Natural killer cell (primary cell): ENCODE data around the gene NT5E. TPM values are rescaled to one million over a fixed set of nuclear protein-coding genes. Genes with fewer than 3 reads are reported as not detected.
"Not testable (repeated sequence)": the region's sequence is repeated elsewhere in the genome, so short reads cannot be mapped to it uniquely, and the experiment has no call there.

ENCODE experiments used
- ATAC-seq, 3 donors: fragments of 150-1000 bp in 2 of 3; fragments of 200-7000 bp in 1 of 3; cut with Tn5 transposase; 1 replicate in 1 of 3; 2 replicates in 2 of 3; pipeline ENCODE4 v1.10.0; 2021; ENCODE audit warnings: mild to moderate bottlenecking in 2 of 3, moderate library complexity in 2 of 3
- DNase-seq, 2 donors: peaks; one replicate each; pipeline versions ENCODE4 v3.0.0 to v3.0.0-alpha.2; 2013 to 2021; ENCODE audit warnings: mixed read lengths in 1 of 2
- H3K27ac ChIP-seq: one replicate; pipeline ENCODE4 v1.5.1; 2013; ENCODE audit warnings: mild to moderate bottlenecking, low read length
- H3K27me3 ChIP-seq: one replicate; pipeline ENCODE4 v1.6.1; 2013; ENCODE audit warnings: low read length; ENCODE audit not compliant: control insufficient read depth, insufficient read depth
- H3K36me3 ChIP-seq: one replicate; pipeline ENCODE4 v1.6.1; 2013; ENCODE audit warnings: low read length; ENCODE audit not compliant: control insufficient read depth, insufficient read depth
- H3K4me1 ChIP-seq: one replicate; pipeline ENCODE4 v1.6.1; 2013; ENCODE audit warnings: low read length; ENCODE audit not compliant: control insufficient read depth, insufficient read depth
- H3K4me3 ChIP-seq: one replicate; pipeline ENCODE4 v1.5.1; 2013; ENCODE audit warnings: low read length
- H3K9me3 ChIP-seq: one replicate; pipeline ENCODE4 v1.6.1; 2013; ENCODE audit warnings: low read length; ENCODE audit not compliant: control insufficient read depth, insufficient read depth
- H3K27ac Mint-ChIP-seq, 2 donors: one replicate each; pipeline ENCODE4 v1.8.0; 2022; ENCODE audit warnings: mild to moderate bottlenecking in 2 of 2, mixed read lengths in 2 of 2, moderate library complexity in 1 of 2
- H3K27me3 Mint-ChIP-seq, 2 donors: one replicate each; pipeline ENCODE4 v1.8.0; 2022; ENCODE audit warnings: low read depth in 2 of 2, mixed read lengths in 2 of 2
- H3K36me3 Mint-ChIP-seq: one replicate; pipeline ENCODE4 v1.8.0; 2022; ENCODE audit warnings: mixed read lengths
- H3K4me1 Mint-ChIP-seq, 2 donors: one replicate each; pipeline ENCODE4 v1.8.0; 2022; ENCODE audit warnings: mixed read lengths in 2 of 2
- H3K4me3 Mint-ChIP-seq: one replicate; pipeline ENCODE4 v1.8.0; 2022; ENCODE audit warnings: mild to moderate bottlenecking, moderate library complexity, mixed read lengths
- H3K9me3 Mint-ChIP-seq, 2 donors: one replicate each; pipeline ENCODE4 v1.8.0; 2022; ENCODE audit warnings: mixed read lengths in 2 of 2
- WGBS: methylation state at CpG from one replicate; pipeline ENCODE4 v1.1.7; 2013; ENCODE audit warnings: missing lambda C conversion rate; ENCODE audit not compliant: insufficient coverage; 5-methylcytosine and 5-hydroxymethylcytosine counted together
- intact Hi-C: fragments of 100-400 bp; cut with micrococcal nuclease; formaldehyde crosslinking; loops from one replicate; pipeline ENCODE4 v1.14.2; 2022
- total RNA-seq, 4 donors: library from RNA; stranded (reverse); fragments of 120-200 nt in 1 of 4; gene quantifications; one replicate each; pipeline versions ENCODE4 v1.2.3 to v1.2.4, GENCODE V29; 2013 to 2022
- TF ChIP-seq, protein P1 (sequence below): fragments of 200-600 bp; IDR thresholded peaks from one replicate; pipeline ENCODE4 v1.8.0; 2022; ENCODE audit warnings: antibody characterized with exemption

NT5E gene
- total RNA-seq, 3 donors from 2014 or later (not counting 1 experiment from before 2014, with no cell fraction given): 0.57 to 0.70 TPM; not detected in 1

DNA sequence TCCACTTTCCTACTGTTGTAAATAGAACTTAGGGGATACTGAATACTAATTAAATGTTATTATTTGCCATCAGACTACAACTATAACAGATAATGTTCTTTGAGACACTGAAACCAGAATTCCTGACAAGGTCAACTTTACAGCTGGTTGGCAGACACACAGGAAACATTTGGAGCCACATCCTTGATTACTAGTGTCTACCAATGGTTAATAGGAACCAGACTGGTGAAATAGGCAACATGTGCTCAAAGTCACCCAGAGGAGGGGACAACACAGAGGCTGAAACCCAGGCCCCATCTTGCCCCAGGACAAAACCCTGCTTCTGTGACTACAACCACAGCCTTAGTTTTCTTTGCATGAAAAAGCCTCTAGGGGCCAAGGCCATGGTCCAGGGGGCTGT, 47.8 kb upstream of the NT5E start:
- no peak for DNase-seq
- no peaks in the 10 kb centered on the region for H3K36me3 ChIP-seq
- Mint-ChIP-seq H3K36me3 (no peaks in the 10 kb centered on the region), H3K27me3 (peaks cover 0 to 7% of the 10 kb centered on the region in 2 donors), H3K4me3 (no peak overlapping the region), H3K27ac (no peak overlapping the region), H3K4me1 (peaks cover 0 to 10% of the 10 kb centered on the region in 2 donors), H3K9me3 (no peaks in the 10 kb centered on the region)
- no peak overlapping the region for H3K4me3 ChIP-seq
- TF ChIP-seq, protein P1, sequence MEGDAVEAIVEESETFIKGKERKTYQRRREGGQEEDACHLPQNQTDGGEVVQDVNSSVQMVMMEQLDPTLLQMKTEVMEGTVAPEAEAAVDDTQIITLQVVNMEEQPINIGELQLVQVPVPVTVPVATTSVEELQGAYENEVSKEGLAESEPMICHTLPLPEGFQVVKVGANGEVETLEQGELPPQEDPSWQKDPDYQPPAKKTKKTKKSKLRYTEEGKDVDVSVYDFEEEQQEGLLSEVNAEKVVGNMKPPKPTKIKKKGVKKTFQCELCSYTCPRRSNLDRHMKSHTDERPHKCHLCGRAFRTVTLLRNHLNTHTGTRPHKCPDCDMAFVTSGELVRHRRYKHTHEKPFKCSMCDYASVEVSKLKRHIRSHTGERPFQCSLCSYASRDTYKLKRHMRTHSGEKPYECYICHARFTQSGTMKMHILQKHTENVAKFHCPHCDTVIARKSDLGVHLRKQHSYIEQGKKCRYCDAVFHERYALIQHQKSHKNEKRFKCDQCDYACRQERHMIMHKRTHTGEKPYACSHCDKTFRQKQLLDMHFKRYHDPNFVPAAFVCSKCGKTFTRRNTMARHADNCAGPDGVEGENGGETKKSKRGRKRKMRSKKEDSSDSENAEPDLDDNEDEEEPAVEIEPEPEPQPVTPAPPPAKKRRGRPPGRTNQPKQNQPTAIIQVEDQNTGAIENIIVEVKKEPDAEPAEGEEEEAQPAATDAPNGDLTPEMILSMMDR: no peak
- intact Hi-C loops: no loop called here
- no peaks in the 10 kb centered on the region for H3K27me3 ChIP-seq
- no peaks in the 10 kb centered on the region for H3K4me1 ChIP-seq
- no peak for ATAC-seq
- no peak overlapping the region for H3K27ac ChIP-seq
- H3K9me3 ChIP-seq: no peaks in the 10 kb centered on the region

DNA sequence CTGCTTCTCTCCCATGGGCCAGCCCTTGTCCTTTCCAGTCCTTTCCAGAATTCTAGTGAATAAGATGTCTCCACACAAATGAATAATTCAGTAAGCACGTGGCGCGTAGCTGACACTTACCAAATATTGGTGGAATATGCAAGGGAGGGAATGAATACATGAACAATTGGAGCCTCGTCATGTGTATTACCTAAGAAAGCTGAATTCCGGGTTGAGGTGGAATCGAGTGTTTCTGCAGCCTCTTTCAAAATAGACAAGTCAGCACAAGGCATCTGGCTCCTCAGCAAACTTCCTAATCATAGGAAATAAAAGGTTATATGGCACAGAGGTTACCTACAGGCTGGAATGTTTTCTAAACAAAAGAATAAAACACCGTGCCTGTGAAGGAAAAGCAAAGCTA, 47.0 kb upstream of the NT5E start:
- intact Hi-C loops: no loop called here
- H3K36me3 ChIP-seq: no peaks in the 10 kb centered on the region

DNA sequence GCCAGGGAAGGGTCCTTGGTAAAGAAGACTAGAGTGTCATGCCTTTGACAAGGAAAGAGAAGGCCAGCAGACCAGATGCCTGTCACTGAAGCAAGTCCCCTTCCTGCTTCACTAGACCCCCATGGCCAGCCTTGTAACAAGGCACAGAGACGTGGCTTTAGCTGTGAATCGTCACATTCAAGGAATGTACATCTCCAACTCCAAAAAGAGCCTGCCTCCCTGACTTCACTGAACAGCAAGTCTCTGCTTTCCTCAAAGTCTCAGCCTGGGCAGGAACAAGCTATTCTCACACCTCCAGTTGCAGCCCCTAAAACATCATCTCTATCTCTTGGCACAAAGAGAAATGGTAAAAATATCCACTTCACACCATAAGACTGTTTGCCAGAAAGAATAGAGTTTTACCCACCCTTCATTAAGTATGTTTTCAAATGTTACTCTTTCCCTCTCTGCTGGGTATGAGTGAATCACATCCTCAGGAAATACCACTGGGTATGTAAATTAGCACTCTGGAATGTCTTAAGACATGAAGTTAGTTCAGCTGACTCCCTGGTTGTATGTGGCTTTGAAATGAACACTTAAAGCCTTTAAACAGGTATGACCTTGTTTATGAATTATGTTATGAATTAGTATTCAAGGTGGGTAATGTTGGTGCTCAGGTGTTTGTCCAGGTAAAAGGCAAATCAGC, 46.4 kb upstream of the NT5E start:
- Mint-ChIP-seq H3K9me3 (no peaks in the 10 kb centered on the region), H3K27ac (no peak overlapping the region), H3K27me3 (peaks cover 0 to 7% of the 10 kb centered on the region in 2 donors), H3K4me3 (no peak overlapping the region), H3K4me1 (peaks cover 0 to 10% of the 10 kb centered on the region in 2 donors), H3K36me3 (no peaks in the 10 kb centered on the region)
- no peaks in the 10 kb centered on the region for H3K36me3 ChIP-seq
- no peaks in the 10 kb centered on the region for H3K4me1 ChIP-seq
- no peaks in the 10 kb centered on the region for H3K9me3 ChIP-seq
- WGBS: 82% methylated on average over 2 of the region's 2 CpGs
- H3K27me3 ChIP-seq: no peaks in the 10 kb centered on the region
- ATAC-seq: no peak
- H3K4me3 ChIP-seq: no peak overlapping the region
- TF ChIP-seq, protein P1: no peak
- H3K27ac ChIP-seq: no peak overlapping the region
- intact Hi-C loops: no loop called here
- no peak for DNase-seq

More for the DNA sequence above, 47.0 kb upstream of the NT5E start:
- Histone ChIP-seq H3K9me3 (no peaks in the 10 kb centered on the region), H3K27me3 (no peaks in the 10 kb centered on the region), H3K4me1 (no peaks in the 10 kb centered on the region), H3K27ac (no peak overlapping the region), H3K4me3 (no peak overlapping the region)
- TF ChIP-seq, protein P1: no peak
- H3K27me3 Mint-ChIP-seq: peaks cover 0 to 7% of the 10 kb centered on the region in 2 donors
- no peak overlapping the region for H3K4me3 Mint-ChIP-seq
- 78% methylated on average over 7 of the region's 7 CpGs for WGBS
- no peaks in the 10 kb centered on the region for H3K36me3 Mint-ChIP-seq
- H3K27ac Mint-ChIP-seq: no peak overlapping the region
- ATAC-seq (no peak), DNase-seq (no peak)
- H3K9me3 Mint-ChIP-seq: no peaks in the 10 kb centered on the region
- H3K4me1 Mint-ChIP-seq: peaks cover 0 to 10% of the 10 kb centered on the region in 2 donors

DNA sequence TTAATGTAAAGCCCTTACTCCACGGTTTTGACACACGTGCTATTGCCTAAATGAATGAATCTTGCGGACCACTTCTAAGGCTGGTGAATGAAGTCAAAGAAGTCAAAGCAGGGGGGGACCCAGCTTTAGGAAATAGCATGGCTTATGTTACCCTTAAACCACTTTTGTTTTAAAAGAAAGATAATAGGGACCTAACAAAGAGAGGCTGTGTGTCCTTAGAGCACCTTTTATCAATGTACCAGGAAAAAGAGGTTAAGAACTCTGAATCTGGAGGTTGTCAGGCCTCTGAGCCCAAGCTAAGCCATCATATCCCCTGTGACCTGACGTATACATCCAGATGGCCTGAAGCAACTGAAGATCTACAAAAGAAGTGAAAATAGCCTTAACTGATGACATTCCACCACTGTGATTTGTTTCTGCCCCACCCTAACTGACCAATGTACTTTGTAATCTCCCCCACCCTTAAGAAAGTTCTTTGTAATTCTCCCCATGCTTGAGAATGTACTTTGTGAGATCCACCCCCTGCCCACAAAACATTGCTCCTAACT, 45.8 kb upstream of the NT5E start:
- H3K27ac ChIP-seq, H3K4me3 Mint-ChIP-seq, intact Hi-C loops, H3K36me3 ChIP-seq, H3K27ac Mint-ChIP-seq, H3K4me1 ChIP-seq, ATAC-seq, H3K9me3 ChIP-seq, H3K27me3 Mint-ChIP-seq, H3K9me3 Mint-ChIP-seq, H3K4me1 Mint-ChIP-seq, DNase-seq, H3K4me3 ChIP-seq, H3K27me3 ChIP-seq, H3K36me3 Mint-ChIP-seq: not testable (repeated sequence)
- WGBS: 94% methylated on average over 4 of the region's 4 CpGs
